BE2C (cell line): Measurements from ENCODE around the gene DGKI.

Experiments
- DNase-seq: peaks from one replicate; pipeline ENCODE4 v3.0.0-alpha.2; 2020
- H3K27me3 ChIP-seq: fragments of 250-450 bp; sonication (Bioruptor Pico); 2 replicates; pipeline ENCODE4 v1.5.1; 2020; ENCODE audit warnings: mild to moderate bottlenecking
- H3K36me3 ChIP-seq: fragments of 250-450 bp; sonication (Bioruptor Pico); 2 replicates; pipeline ENCODE4 v1.5.1; 2020; ENCODE audit warnings: mild to moderate bottlenecking
- H3K4me1 ChIP-seq: fragments of 250-450 bp; sonication (Bioruptor Pico); 2 replicates; pipeline ENCODE4 v1.5.1; 2020
- H3K4me3 ChIP-seq: 2 replicates; pipeline ENCODE4 v1.5.1; 2011; ENCODE audit warnings: low read depth, low read length
- H3K9me3 ChIP-seq: fragments of 250-450 bp; sonication (Bioruptor Pico); 2 replicates; pipeline ENCODE4 v1.5.1; 2020
- CTCF ChIP-seq: IDR thresholded peaks from 2 replicates; pipeline ENCODE4 v1.5.1; 2012; ENCODE audit warnings: mild to moderate bottlenecking, low read depth, low read length

DGKI gene

DNA sequence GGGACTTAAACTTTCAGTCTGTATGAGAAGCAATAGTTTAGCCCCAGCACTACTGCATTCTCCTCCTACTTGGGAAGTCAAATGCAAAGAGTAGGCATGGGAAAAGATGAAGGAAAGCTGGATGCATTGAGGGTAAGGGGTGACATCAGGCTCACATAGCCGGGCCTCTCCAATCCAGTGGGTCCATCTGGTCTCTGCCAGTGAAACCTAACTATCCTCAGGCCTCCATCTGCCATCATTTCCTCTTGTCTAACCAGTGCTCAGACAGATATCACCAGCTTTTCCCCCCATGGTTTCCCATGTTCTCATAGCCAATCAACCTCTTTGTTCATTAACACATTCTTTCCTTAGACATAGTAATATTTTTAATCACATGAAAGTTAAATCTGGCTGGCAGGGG, 118.3 kb downstream of the DGKI start:
- Histone ChIP-seq H3K9me3 (no peaks in the 10 kb centered on the region), H3K4me3 (no peak overlapping the region), H3K36me3 (no peaks in the 10 kb centered on the region), H3K4me1 (no peaks in the 10 kb centered on the region), H3K27me3 (no peaks in the 10 kb centered on the region; the same call in 1 of the 2 replicates)
- TF ChIP-seq CTCF, result no peak
- DNase-seq, result no peak

DNA sequence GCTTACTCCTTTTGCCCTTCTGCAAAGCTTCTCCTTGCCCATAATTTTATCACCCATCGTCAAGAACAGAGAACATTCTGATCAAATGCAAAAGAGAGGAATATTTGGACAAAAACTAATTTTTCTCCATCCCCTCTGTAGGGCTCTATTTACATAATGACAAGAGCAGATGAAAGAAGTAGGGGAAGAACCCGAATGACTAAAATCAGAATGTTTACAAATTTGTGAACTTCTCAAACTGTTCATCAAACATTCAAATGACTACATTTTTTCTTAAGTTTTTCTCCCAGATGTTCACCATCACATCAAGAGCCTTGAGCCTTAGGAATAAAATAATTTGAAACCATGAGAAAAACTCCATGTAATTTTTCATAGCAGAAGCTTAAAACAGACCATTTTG, 119.4 kb downstream of the DGKI start:
- Histone ChIP-seq H3K4me3 (no peak overlapping the region), H3K36me3 (no peaks in the 10 kb centered on the region), H3K9me3 (no peaks in the 10 kb centered on the region), H3K4me1 (no peaks in the 10 kb centered on the region), H3K27me3 (no peaks in the 10 kb centered on the region; the same call in 1 of the 2 replicates)
- DNase-seq, result no peak
- TF ChIP-seq CTCF, result no peak

DNA sequence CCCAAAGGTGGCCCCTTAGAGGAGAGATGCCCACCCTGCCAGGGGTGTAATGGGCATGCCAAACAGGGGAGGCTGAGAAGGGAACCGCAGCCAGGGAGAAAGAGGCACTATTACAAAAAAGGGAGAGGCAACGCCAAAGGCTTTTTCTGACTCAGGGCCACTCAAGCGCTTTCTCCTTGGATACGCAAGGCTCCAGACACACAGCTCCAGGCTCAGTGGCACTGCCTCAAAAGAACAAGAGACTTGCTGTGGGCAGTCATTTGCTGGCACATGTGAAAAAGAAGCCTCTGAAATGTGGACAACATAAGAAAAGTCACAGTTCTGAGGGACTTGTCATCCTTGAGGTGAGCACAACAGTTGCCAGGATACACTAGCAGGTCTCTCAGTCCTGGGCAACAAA, 128.4 kb downstream of the DGKI start:
- DNase-seq, result no peak
- Histone ChIP-seq H3K36me3 (no peaks in the 10 kb centered on the region), H3K4me1 (no peaks in the 10 kb centered on the region), H3K9me3 (no peaks in the 10 kb centered on the region), H3K27me3 (no peaks in the 10 kb centered on the region), H3K4me3 (no peak overlapping the region)
- TF ChIP-seq CTCF, result no peak

DNA sequence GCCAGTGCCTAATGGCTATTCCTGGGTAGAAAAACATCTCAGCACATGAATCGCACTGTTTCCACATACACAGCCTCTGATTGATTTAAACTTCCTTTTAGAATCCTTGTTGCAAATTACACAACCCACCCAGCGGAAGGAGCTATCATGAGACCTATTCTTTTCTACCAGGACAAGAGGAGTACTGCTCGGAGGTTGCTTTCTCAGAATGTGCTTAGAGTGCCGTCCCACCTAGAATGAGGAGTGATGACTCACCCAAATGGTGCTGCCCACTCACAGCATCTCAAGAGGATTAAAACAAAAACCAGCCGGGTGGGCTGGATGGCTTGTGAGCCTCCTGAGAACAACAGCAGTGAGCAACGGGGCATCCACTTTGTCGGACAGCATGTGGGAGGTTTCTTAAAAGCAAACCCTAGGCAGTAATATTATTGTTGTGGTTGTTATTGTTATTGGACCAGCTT, 128.9 kb downstream of the DGKI start:
- no peaks in the 10 kb centered on the region for H3K36me3 ChIP-seq
- DNase-seq, result no peak
- no peaks in the 10 kb centered on the region for H3K9me3 ChIP-seq
- 0 out of 2 replicates have a peak, but pooled peaks cover 3% of the 10 kb centered on the region for H3K4me1 ChIP-seq
- H3K4me3 ChIP-seq, result no peak overlapping the region
- no peaks in the 10 kb centered on the region for H3K27me3 ChIP-seq
- TF ChIP-seq CTCF, result no peak

DNA sequence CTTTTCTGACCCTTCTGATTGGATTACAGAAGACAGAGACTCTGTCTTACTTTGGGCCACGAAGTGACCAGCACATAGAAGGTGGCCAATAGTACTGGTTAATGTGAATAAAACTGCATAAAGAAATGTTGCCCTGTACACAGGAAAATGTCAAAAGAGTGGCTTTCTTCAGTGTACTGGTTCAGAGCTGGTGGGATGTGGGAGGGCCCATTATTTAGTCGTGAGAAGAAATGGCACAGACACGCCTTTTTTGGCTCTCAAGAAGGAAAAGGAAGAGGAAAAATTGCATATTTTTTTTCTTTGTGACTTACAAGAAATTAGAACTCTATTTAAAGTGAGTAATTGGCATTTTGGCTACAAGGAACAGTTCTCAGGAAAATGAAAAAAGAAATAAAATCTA, 129.7 kb downstream of the DGKI start:
- Histone ChIP-seq H3K4me1 (0 out of 2 replicates have a peak, but pooled peaks cover 3% of the 10 kb centered on the region), H3K27me3 (no peaks in the 10 kb centered on the region), H3K9me3 (no peaks in the 10 kb centered on the region), H3K4me3 (no peak overlapping the region), H3K36me3 (no peaks in the 10 kb centered on the region)
- TF ChIP-seq CTCF, result no peak
- no peak for DNase-seq

- H3K27me3 ChIP-seq, result no peaks in the 10 kb centered on the region
Observed at GRCh38 chr7:137716061-137716460, 130.7 kb downstream of the DGKI start.

More at GRCh38 chr7:137716061-137716460, 130.7 kb downstream of the DGKI start:
- Histone ChIP-seq H3K36me3 (no peaks in the 10 kb centered on the region), H3K4me1 (0 out of 2 replicates have a peak, but pooled peaks cover 3% of the 10 kb centered on the region), H3K9me3 (no peaks in the 10 kb centered on the region), H3K4me3 (no peak overlapping the region)
- DNase-seq, result no peak
- no peak for TF ChIP-seq CTCF
